Cerebellar cortex (tissue), 1 donor: ENCODE data around the gene BTBD8.
A peak's percentile ranks its signal among the peaks of the same experiment; 100 is the strongest.
"Not testable (repeated sequence)": the region's sequence is repeated elsewhere in the genome, so short reads cannot be mapped to it uniquely, and the experiment has no call there.

ENCODE experiments used
- DNase-seq: peaks from one replicate; pipeline ENCODE4 v3.0.0-alpha.2; 2015; ENCODE audit warnings: low spot score

Gene BTBD8

GRCh38 chr1:92080128-92080985, at the start of gene BTBD8:
Gene BTBD8 (plus strand): TSS chr1:92080345. CDS start chr1:92080572, 227 bp downstream.
- DNase-seq = peak; percentile 90

GRCh38 chr1:92030656-92031107, 49.5 kb upstream of the BTBD8 start:
- DNase-seq = peak; percentile 91

- peak; percentile 61 for DNase-seq
Observed at GRCh38 chr1:92031281-92032110, 48.6 kb upstream of the BTBD8 start.

GRCh38 chr1:92037400-92037799, 42.7 kb upstream of the BTBD8 start:
- DNase-seq = no peak

GRCh38 chr1:92038695-92039346, 41.3 kb upstream of the BTBD8 start:
- no peak for DNase-seq

GRCh38 chr1:92040971-92041370, 39.2 kb upstream of the BTBD8 start:
- no peak for DNase-seq

GRCh38 chr1:92043621-92044020, 36.5 kb upstream of the BTBD8 start:
- DNase-seq = no peak

GRCh38 chr1:92045766-92046495, 34.2 kb upstream of the BTBD8 start:
- DNase-seq = no peak

GRCh38 chr1:92051948-92052347, 28.2 kb upstream of the BTBD8 start:
- DNase-seq = no peak

GRCh38 chr1:92065042-92065441, 15.1 kb upstream of the BTBD8 start:
- DNase-seq = peak; percentile 18

- no peak for DNase-seq
Observed at GRCh38 chr1:92066321-92066720, 13.8 kb upstream of the BTBD8 start.

- DNase-seq = no peak
Observed at GRCh38 chr1:92070892-92071291, 9.3 kb upstream of the BTBD8 start.

GRCh38 chr1:92074446-92074845, 5.7 kb upstream of the BTBD8 start:
- DNase-seq = not testable (repeated sequence)

- DNase-seq = no peak
Observed at GRCh38 chr1:92075311-92075710, 4.8 kb upstream of the BTBD8 start, which contains the start of gene SETSIP. Gene SETSIP (minus strand): TSS chr1:92075411. CDS start chr1:92075411, 0 bp downstream.

GRCh38 chr1:92076363-92076762, 3.8 kb upstream of the BTBD8 start:
- no peak for DNase-seq

- DNase-seq = not testable (repeated sequence)
Observed at GRCh38 chr1:92078077-92078476, 2.1 kb upstream of the BTBD8 start.

GRCh38 chr1:92079441-92079840, 704 bp upstream of the BTBD8 start:
- no peak for DNase-seq

- DNase-seq = no peak
Observed at GRCh38 chr1:92081031-92081430, 886 bp downstream of the BTBD8 start.

- no peak for DNase-seq
Observed at GRCh38 chr1:92084651-92085050, 4.5 kb downstream of the BTBD8 start.

GRCh38 chr1:92085727-92086126, 5.6 kb downstream of the BTBD8 start:
- no peak for DNase-seq

- no peak for DNase-seq
Observed at GRCh38 chr1:92087542-92087941, 7.4 kb downstream of the BTBD8 start.

- DNase-seq = no peak
Observed at GRCh38 chr1:92091625-92092024, 11.5 kb downstream of the BTBD8 start.
